ENCODE measurements around the gene MAGI1.

MAGI1 gene

DNA sequence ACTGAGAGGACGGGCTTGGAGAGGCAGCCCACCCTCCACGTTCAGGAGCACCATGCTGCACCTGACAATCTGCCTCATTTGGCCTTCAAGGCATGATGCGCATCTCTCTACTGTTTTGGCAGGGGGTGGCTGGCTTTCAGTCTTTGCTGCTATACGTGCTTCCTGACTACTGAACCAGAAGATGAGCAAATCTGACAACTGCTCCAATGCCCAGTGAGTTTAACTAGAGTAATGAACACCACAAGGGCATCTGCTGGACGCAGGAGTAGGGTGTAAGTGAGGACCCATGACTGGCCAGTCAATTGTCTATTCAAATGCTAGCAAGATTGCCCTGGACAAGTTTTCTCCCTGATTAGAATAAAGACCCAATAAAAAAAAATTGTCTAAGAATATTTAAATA lies 335.7 kb downstream of the MAGI1 start:
- DNase-seq = no peak

DNA sequence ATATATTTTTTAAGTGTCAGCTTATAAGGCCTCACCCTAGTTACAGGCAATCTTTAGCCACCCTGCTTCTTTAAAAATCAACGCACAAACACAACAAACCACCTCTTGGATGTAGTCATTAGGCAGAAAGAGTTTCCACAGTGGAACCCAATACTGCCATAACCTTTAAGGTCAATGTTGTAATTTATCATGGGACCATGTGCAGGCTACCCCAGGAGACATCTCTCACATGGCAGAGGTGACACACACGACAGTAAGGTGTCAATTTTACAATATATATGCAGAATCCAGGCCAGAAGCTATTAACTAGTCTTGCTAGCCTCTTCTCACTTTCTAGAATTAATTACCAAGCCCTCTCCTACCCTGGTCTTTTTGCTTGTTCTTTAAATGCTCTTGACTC lies 336.5 kb downstream of the MAGI1 start:
- no peak for DNase-seq

DNA sequence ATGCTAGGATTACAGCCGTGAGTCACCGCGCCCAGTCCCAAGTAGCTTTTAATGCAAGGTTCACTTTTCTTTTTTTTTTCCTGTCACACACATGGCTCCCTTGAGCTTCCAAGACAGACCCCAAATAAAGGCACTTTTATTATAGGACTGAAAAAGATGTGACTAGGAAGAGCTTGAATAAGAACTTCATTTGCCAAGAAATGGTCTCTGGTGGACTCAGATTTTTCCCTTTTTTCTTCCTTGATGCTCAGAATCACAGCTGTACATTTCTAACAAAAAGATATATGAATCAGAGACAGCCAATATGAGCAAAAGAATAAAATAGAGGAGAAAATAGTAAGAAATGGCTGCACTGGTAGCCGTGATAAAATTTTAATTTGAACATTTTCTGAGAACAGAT lies 337.2 kb downstream of the MAGI1 start:
- no peak for DNase-seq

DNA sequence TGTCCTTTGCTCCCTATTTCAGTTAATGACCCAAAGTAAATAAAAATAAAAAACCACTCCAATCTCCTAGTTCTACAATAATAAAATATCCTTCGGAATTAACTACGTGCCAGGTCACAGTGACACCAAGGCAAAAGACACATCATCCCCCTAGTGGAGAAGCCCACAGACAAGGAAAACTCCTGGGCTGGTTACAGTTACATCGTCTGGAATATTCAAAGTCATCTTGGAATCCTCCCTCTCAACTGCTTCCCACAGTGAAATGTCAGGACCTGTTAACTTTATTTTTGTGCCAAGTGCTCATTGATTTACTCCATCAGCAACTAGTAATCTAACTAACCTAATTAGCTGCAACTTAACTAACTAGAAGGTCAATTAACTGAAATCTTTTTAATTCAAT lies 349.3 kb downstream of the MAGI1 start:
- no peak for DNase-seq

DNA sequence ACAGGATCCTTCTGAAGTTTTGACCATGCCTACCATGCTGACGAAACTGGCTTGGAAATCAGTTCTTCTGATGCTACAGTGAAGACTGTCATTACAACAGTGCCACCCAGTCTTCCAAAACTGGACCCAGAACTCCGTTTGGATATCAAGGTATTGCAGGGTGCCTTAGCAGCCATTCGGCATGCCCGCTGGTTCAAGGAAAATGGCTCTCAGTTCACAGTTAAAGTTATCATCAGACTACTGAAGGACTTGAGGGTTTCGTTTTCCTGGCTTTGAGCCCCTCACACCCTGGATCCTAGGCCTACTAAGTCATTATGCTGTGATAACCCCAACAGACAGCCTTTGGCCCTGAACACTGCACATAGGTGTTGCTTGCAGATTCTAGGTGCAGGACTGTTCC lies 351.0 kb downstream of the MAGI1 start:
- no peak for DNase-seq

DNA sequence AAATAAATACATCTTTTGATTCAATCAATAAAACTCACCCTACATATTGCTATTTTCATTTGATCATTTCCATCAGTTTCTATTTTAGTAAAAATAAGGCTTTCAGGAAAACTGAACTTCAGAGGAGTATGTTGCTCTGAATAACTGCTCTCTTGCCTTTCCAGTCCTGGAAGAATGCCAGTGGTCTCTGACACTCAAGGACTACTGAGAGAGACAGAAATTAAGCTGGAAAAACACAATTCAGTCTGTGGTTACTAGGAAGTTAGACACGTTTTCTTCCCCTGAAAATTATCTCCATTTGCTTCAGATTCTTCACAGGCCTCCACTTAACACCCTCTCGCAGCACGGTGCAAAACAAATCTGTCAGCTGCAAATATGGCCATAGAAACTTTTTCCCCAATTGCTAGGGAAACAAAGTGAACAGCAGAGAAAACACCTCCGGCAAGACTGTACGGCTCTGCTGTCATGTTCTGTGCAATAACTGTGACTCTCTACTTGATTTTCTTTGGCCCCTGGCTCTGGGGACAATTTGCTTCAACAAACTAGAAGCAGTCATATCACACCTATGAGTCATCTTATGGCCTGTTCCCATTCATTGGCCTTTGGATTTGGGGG lies 353.0 kb downstream of the MAGI1 start:
- peak in 1 of 3 experiments; percentile 2 for DNase-seq

DNA sequence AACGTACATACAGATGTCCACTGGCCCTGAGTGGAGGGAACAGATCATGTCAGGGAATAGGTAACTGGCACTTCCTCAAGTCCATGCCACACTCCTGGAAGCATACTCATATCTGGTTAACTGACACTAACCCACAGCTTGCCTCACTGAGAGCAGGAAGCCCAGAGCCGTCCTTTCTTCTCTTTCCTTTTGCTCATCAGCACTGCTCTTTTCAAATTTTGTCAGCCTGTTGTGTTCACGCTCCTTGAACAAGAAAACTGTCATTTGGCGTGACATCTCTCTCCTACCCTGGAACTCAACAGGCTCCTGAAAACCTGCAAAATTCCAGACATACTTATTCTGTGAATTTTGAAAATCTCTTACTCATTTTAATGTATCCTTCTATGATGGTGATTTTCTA lies 360.2 kb downstream of the MAGI1 start:
- DNase-seq = no peak

DNA sequence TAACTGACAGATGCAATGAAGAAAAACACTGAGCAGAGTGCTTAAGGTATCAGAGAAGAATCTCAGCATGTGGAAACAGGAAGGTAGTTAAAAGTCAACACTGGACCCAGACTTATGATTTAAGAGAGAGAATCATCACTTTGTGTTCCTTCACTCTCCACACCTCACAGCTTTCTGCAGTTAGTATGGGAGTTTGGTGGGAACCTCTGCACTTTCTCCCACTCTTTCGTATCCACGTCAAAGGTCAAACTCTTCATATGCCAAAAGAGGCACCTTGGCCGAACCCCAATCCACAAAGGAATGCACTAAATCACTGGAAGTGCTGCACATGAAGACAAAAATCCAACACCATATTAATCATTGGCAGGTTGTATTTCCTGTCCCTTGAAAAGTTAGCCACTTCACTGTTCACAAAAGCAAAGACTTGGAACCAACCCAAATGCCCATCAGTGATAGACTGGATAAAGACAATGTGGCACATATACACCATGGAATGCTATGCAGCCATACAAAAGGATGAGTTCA lies 361.2 kb downstream of the MAGI1 start:
- DNase-seq = no peak

DNA sequence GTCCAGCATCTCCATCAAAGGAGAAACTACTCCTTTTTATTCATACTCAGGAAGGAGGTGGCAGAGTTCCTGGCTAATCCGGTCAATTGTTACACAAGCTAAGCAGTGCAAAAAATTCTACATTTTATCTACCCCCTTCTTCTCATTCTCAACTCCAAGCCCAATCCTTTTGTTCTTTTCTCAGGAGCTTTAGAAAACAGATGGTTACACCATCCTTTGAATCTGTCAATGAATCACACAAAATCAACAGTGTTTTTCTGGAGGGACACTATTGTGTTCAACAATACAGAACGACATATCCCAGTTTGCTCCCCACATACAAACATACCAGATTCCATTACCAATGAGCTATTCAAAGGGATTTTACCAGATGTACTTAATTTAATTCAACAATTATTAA lies 362.1 kb downstream of the MAGI1 start:
- peak in 2 of 3 experiments; percentile 1 to 29 for DNase-seq

DNA sequence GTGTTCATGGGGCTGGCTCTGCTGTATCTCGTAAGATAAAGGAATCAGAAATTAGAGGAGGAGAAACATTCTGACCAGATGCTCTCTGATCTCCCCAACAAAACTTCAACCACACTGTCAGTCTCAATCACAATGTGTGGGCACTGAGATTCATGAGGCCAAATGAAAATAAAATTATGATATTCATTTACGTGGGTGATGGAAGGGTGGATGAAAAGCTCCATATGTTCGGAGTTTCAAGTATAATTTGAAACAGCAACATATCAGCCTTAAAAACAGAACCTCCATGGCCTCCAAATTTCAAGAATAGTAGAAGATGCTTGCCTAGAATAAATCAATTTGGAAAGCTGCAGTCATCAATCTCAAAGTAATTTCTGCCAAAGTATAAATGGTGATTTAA lies 363.7 kb downstream of the MAGI1 start:
- DNase-seq = no peak

DNA sequence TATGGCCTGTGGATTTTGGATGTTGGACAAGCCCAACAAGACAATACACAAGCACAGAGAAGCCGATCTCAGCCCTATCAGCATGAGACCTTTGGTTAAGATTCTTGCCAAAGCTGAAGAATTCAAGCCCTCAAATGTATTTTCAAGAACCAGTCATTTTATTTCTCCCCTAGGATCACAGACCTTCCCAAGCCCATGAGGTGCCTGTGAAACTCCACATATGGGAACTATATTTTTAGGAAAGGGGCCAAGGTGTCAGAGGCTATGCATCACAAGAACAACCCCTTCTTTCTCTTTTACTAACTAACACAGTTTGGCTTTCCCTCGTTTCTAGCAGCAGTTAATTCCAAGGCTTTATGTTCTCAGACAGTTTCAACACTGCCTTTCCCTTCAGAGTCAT lies 364.5 kb downstream of the MAGI1 start:
- no peak for DNase-seq

DNA sequence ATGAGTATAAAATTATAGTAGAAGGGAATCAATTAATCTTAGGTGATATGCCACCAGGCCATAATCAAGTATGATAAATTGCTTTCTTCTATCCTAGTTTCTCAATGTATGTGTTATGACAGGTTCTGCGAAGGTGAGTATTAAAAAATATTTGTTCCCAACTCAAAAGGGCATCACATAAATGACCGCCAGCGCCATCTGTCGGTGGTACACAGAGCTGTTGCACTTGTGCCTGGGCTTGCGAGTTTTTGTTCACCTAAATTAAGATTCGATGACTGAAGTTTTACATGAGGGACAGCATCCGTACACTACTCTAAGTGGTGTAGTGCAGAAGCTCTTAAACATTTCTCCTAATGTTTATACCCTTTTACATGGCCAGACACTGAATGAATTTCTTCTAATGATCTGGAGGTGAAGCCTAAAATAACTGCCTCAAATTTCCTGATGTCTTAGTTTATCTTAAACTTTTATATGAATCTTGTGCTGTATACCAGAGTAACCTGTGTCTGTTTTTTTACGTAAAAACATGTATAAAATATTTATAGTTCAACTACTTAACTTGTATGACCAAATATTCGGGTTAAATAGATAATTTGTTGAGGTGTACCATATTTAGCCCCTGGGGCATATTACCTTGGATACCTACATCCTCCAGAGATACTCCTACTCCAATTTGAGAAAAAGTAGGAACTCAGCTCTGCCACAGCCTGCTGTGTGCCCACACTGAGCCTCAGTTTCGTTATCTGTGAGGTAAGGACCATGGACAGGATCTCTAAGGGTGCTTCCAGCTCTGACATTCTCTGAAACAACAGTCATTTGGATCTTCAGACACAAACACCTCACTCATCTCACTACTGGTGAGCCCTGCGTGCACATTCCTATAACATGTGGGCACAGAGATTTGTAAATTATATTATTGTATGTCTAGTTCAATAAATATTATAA lies 365.6 kb downstream of the MAGI1 start:
- DNase-seq = peak; percentile 1 to 72 (median 59)

DNA sequence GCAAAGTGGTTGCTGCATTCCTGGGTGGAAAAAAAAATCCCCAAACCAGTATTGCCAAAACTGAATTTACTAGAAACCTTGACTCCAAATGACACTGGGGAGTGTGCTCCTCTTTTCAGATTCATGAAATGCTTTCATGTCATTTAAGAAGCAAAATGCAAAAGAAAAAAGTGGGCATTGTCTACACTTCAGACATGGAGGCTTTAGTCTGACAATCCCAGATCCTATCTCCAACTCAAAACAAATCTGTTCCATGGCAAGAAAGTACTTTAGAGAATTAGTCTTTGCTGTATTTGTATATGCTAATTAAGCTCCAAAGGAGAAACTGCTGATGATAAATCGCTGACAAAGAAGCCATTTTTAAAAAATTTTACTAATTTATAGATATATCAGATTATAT lies 366.7 kb downstream of the MAGI1 start:
- no peak for DNase-seq

DNA sequence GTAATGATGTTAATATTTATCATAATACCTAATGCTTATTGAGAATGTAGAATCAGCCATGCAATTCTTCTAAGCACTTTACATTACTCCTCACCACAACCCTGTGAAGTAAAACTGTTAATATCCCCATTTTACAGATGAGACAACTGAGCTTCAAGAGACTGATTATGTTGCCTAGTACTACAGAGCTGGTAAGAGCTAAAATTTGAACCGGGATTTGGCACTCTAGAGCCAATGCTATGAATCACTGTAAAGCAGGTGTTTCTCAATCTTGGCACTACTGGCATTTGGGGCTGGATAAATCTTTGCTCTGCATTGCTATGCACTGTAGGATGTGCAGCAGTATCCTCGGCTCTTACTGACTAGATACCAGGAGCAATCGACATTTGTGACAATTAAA lies 367.7 kb downstream of the MAGI1 start:
- DNase-seq = no peak

DNA sequence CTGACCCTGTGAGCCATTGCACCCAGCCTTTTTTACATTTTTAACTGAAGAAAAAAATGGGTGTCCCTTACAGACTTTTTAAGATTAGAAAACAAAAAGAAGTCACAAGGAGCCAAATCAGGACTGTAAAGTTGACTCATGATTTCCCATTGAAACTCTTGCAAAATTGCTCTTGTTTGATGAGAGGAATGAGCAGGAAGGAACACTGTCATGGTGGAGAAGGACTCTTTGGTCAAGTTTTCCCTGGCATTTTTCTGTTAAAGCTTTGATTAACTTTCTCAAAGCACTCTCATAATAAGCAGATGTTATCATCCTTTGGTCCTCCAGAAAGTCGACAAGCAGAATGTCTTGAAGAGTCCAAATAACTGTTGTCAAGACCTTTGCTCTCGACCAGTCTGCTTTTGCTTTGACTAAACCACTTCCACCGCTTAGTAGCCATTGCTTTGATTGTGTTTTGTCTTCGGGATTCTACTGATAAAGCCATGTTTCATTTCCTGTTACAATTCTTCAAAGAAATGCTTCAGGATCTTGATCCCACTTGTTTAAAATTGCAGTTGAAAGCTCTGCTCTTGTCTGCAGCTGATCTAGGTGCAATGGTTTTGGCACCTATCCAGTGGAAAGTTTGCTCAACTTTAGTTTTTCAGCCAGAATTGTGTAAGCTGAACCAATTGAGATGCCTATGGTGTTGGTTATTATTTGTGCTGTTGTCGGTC lies 369.4 kb downstream of the MAGI1 start:
- DNase-seq = no peak

DNA sequence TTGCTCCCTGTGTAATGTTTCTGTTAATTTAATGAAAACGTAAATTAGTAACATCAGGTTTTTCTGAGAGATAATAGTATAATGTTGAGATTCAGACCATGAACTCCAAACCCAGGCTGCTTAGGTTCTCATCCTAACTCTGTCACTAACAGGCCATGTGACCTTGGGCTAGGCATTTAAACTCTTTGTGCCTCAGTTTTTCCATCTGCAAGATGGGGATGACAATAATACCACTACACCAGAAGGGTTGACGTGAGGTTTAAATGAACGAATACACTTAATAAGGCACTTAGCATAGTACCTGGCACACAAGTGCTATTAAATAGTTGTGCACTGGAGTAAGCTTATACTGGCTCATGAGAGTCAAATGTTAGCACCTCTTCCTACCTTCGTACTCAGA lies 370.8 kb downstream of the MAGI1 start:
- DNase-seq = no peak

DNA sequence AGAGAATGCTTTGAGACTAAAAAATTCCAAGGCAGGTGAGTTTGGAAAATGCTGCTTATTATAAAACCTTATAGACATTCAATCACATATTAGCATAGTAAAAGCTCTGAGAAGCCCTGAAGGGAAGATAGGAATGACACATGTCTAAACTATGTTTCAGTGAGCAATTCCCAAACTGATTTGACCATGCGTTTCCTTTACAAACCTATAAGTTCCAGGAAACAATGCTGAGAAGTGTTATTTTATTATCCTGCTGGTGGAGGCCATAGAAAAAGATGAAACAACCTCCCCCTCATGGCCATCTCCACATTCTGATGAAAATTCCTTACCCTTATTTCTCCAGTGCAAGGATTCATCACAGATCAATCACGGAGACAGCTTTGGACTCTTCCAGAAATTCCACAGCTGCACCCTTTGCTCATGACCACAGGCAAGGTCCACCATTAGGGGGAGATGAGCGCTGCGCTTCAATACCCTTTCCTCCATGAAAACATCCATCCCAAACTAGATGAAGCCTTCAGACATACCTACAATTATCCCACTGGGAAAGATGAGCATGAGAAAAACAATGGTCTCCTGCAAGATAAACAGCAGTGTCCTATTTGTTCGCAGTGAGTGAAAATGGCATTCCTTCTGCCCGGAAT lies 372.1 kb downstream of the MAGI1 start:
- no peak for DNase-seq

DNA sequence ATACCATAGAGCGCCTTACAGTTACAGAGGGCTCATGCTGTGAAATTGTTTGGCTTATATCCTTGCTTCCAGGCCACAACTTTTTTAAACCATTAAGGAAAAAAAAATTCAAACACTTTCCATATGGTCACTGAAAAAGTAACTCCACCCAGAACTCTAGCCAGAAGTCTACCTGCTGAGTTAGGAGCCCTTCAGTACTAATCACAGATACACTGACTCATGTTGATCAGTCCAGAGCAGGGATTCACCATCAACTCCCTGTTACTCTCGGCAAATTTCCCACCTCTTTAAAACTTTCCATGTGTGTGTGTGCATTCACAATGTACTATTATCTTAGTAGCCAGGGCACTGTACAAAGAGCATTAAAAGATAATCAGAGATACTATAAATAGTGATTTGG lies 372.8 kb downstream of the MAGI1 start:
- DNase-seq = no peak

DNA sequence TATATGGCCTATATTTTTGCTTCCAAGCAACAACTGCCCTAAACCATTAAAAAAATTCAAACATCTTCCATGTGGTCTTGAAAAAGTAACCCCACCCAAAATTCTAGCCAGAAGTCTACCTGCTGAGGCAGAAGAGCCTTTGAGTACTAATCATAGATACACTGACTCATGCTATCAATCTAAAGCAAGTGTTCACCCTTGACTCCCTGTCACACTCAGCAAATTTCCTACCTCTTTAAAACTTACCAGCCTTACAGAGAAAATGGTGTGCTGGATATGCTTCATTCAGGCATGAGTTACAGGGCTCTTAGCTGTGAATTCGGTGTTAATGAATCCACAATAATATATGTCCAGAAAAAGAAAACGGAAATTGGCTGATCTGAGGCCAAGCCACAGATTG lies 373.8 kb downstream of the MAGI1 start:
- no peak for DNase-seq

DNA sequence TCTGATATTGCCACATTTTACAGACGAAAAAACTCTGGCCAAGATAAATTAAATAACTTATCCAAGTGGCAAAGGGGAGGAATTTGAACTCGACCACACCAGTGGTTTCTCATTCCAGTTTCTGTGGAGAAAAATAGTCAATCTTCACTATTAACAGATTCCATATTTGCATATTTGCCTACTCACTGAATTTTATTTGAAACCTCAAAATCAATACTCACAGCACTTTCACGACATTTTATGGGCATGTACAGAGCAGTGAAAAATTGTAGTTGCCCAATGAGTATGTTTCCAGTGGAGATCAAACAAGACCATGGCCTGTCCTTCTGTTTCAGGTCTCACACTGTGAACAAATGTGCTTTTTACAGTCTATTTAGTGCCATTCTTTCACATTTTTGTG lies 374.3 kb downstream of the MAGI1 start:
- DNase-seq = no peak

DNA sequence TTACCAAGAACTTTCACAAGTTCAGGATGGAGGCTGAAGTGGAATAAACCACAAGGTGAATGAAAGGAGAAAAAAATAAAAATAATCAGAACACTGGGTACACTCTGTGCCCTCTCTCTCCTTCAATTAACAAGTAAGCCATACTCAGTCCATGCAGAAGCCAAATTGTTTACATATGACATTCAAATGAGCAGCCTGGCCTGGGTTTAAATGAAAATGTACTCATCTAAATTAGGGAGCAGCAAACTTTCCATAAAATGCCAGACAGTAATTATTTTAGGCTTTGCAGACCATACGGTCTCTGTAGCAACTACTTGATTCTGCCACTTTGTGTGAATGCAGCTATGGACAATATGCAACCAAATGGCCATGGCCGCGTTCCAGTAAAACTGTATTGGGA lies 376.6 kb downstream of the MAGI1 start:
- DNase-seq = no peak

DNA sequence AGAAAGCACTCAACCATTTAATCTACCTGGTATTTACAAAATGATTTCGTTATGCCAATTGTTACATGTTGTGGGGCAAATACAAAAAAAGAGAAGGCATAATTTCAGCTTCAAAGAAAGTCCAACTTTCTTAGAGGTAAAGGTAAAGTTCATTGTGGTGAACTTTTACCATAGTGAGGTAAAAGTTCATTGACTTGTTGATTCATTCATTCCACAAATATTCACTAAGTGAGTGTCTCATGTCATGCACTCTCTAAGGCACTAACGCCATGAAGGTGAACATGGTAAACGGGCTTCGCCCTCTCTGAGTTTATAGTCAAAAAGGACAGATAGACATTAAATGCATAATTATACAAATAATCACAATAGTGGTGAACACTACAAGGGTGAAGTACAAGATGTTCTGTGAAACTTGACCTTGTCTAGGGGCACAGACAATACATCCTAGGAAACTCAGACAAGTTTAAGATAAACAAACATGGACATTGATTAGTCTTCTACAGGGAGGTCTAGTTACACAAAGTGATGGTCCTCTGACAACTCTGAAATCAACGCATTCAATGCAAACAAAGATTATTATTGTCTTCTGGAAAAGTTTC lies 378.6 kb downstream of the MAGI1 start:
- no peak for DNase-seq

DNA sequence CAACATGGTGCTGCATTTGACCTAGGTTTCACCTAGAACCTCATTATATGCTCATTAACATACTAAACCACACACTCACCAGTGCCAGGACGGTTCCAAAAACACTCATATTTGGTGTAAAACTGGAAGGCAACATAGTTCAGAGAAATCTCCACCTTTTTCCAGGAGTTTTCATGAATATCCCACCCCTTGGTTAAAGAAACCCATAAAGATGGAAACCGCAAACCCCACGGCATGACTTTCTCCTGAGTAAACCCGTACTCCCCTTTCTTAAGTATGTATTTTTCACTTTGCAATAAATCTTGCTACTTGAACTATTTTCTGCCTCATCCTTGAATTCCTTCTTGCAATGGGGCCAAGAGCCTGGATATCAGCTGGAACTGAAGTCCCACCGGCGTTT lies 379.3 kb downstream of the MAGI1 start:
- no peak for DNase-seq
